Neural cell (in vitro differentiated cells): ENCODE measurements around the gene ZNF782. TPM values are rescaled to one million over a fixed set of nuclear protein-coding genes. Genes with fewer than 3 reads are reported as not detected.

Experiments used
- H2AFZ ChIP-seq: fragments of 200-600, 300-800 bp; sonication (generic), shearing (Covaris generic); 2 replicates; pipeline ENCODE4 v1.6.0; 2014; ENCODE audit warnings: low read depth, mild to moderate bottlenecking, antibody characterized with exemption, low read length, moderate library complexity
- H3F3A ChIP-seq: fragments of 200-600 bp; shearing (Covaris generic); 2 replicates; pipeline ENCODE4 v1.6.1; 2016; ENCODE audit warnings: mild to moderate bottlenecking, moderate library complexity, mixed read lengths, antibody characterized with exemption, low read length; ENCODE audit not compliant: insufficient read depth, poor library complexity, severe bottlenecking
- H3K27ac ChIP-seq: fragments of 200-600, 300-800 bp; sonication (generic), shearing (Covaris generic); 2 replicates; pipeline ENCODE4 v1.5.1; 2014; ENCODE audit warnings: mild to moderate bottlenecking, low read length, moderate library complexity
- H3K27me3 ChIP-seq: fragments of 300-800, 200-600 bp; sonication (generic), shearing (Covaris generic); 2 replicates; pipeline ENCODE4 v1.6.0; 2014; ENCODE audit warnings: mild to moderate bottlenecking, low read depth, low read length, moderate library complexity; ENCODE audit not compliant: insufficient read depth
- H3K36me3 ChIP-seq: fragments of 300-800, 200-600 bp; sonication (generic), shearing (Covaris generic); 2 replicates; pipeline ENCODE4 v1.5.1; 2014; ENCODE audit warnings: mild to moderate bottlenecking, antibody characterized with exemption, low read length, moderate library complexity; ENCODE audit not compliant: insufficient read depth
- H3K4me2 ChIP-seq: fragments of 300-800, 200-600 bp; sonication (generic), shearing (Covaris generic); 2 replicates; pipeline ENCODE4 v1.6.0; 2014; ENCODE audit warnings: mild to moderate bottlenecking, low read length
- H3K4me3 ChIP-seq: fragments of 300-800, 200-600 bp; sonication (generic), shearing (Covaris generic); 2 replicates; pipeline ENCODE4 v1.5.1; 2014; ENCODE audit warnings: mild to moderate bottlenecking, low read length, moderate library complexity
- H3K79me2 ChIP-seq: fragments of 200-600 bp; shearing (Covaris generic); replicated peaks from 2 replicates; pipeline ENCODE4 v1.6.0; 2014; ENCODE audit warnings: mild to moderate bottlenecking, low read length, moderate library complexity; ENCODE audit not compliant: insufficient read depth
- H3K9ac ChIP-seq: fragments of 300-800, 200-600 bp; sonication (generic), shearing (Covaris generic); 2 replicates; pipeline ENCODE4 v1.6.1; 2016; ENCODE audit warnings: mild to moderate bottlenecking, low read length, mixed read lengths
- H3K9me2 ChIP-seq: fragments of 200-600 bp; shearing (Covaris generic); 2 replicates; pipeline ENCODE4 v1.6.1; 2016; ENCODE audit warnings: mild to moderate bottlenecking, low read length, mixed read lengths; ENCODE audit not compliant: insufficient read depth
- H3K9me3 ChIP-seq: fragments of 200-600, 300-800 bp; sonication (generic), shearing (Covaris generic); 2 replicates; pipeline ENCODE4 v1.6.1; 2016; ENCODE audit warnings: mild to moderate bottlenecking, mixed run types, low read length, moderate library complexity, mixed read lengths
- H4K20me1 ChIP-seq: fragments of 200-600 bp; shearing (Covaris generic); 2 replicates; pipeline ENCODE4 v1.6.1; 2016; ENCODE audit warnings: mild to moderate bottlenecking, mixed run types; ENCODE audit not compliant: insufficient read depth
- CTCF ChIP-seq: fragments of 450-650 bp; IDR thresholded peaks from 2 replicates; pipeline ENCODE4 v1.5.1; 2014; ENCODE audit warnings: antibody characterized with exemption, mild to moderate bottlenecking, moderate library complexity; ENCODE audit not compliant: poor library complexity, severe bottlenecking
- EP300 ChIP-seq: fragments of 450-650 bp; conservative IDR thresholded peaks from 2 replicates; pipeline ENCODE4 v1.6.1; 2014; ENCODE audit warnings: antibody characterized with exemption, mild to moderate bottlenecking, moderate library complexity; ENCODE audit not compliant: poor library complexity, severe bottlenecking
- EZH2 ChIP-seq: fragments of 200-600, 300-800 bp; shearing (Covaris generic), sonication (generic); IDR thresholded peaks from 2 replicates; pipeline ENCODE4 v1.6.1; 2014; ENCODE audit warnings: antibody characterized with exemption, low read length, borderline replicate concordance, mild to moderate bottlenecking; ENCODE audit not compliant: insufficient read depth, poor library complexity, severe bottlenecking
- MXI1 ChIP-seq: fragments of 450-650 bp; conservative IDR thresholded peaks from 2 replicates; pipeline ENCODE4 v1.6.1; 2014; ENCODE audit warnings: antibody characterized with exemption, mild to moderate bottlenecking; ENCODE audit not compliant: poor library complexity, severe bottlenecking
- POLR2AphosphoS5 ChIP-seq: IDR thresholded peaks from 2 replicates; pipeline ENCODE4 v1.6.1; 2012
- RAD21 ChIP-seq: fragments of 450-650 bp; conservative IDR thresholded peaks from 2 replicates; pipeline ENCODE4 v1.6.1; 2014; ENCODE audit warnings: antibody characterized with exemption, mild to moderate bottlenecking, moderate library complexity
- SMC3 ChIP-seq: fragments of 450-650 bp; conservative IDR thresholded peaks from 2 replicates; pipeline ENCODE4 v1.6.1; 2014; ENCODE audit warnings: antibody characterized with exemption, mild to moderate bottlenecking, moderate library complexity; ENCODE audit not compliant: poor library complexity
- TAF1 ChIP-seq: IDR thresholded peaks from 2 replicates; pipeline ENCODE4 v1.6.1; 2012; ENCODE audit warnings: low read depth
- polyA plus RNA-seq: library from polyadenylated mRNA; depleted of rRNA; stranded (reverse); fragments of >200 nt; gene quantifications from 2 replicates; pipeline ENCODE4 v1.2.3, GENCODE V29; 2014

The ZNF782 gene
- polyA plus RNA-seq, 1 donor from 2014 or later, result 6.0 TPM

DNA sequence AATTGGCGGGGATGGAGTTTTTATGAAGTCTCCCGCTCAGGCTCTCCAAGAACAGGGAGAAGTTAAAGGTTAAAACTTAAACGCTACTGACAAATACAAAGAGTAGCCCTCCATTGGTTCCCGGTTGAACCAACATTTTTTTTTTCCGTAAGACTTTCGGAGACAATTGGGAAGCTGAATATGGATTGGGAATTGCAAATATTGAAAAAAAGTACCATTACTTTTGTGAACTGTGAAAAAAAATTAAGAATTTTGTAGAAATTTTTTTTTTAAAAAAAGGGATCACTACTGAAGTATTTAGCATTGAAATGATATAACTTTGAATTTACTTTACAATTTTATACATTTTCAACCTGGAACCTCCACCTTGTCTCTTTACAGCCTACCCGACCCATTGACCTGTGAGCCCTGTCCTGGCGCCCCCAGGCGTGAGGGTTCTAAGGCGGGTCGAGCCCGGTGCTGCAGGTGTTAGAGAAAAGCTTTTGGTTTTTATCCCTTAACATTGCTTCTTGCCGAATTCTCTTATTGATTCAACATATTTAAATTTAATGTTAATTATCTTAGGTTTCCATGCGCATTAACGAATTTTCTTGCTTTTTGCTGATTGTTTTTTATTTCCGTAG is 448 bp upstream of the ZNF782 start:
- Histone ChIP-seq H3K9ac (no peak overlapping the region), H3K4me3 (peak overlapping the region; percentile 87), H2AFZ (no peak overlapping the region), H3K36me3 (no peaks in the 10 kb centered on the region), H3F3A (no peaks in the 10 kb centered on the region), H3K9me2 (no peaks in the 10 kb centered on the region), H4K20me1 (no peaks in the 10 kb centered on the region), H3K27me3 (no peaks in the 10 kb centered on the region), H3K9me3 (no peaks in the 10 kb centered on the region), H3K4me2 (peak overlapping the region; percentile 31), H3K79me2 (peaks cover 5% of the 10 kb centered on the region), H3K27ac (no peak overlapping the region)
- TF ChIP-seq MXI1 (no peak), RAD21 (no peak)

- H3K27ac ChIP-seq, result no peak overlapping the region
Measured at GRCh38 chr9:96852676-96853075, 1.6 kb downstream of the ZNF782 start.

GRCh38 chr9:96844040-96844439 is 10.3 kb downstream of the ZNF782 start:
- TF ChIP-seq POLR2AphosphoS5 (no peak), EZH2 (no peak), EP300 (no peak), TAF1 (no peak), SMC3 (no peak)
- Histone ChIP-seq H4K20me1 (no peaks in the 10 kb centered on the region), H2AFZ (no peak overlapping the region), H3K9ac (no peak overlapping the region), H3K9me2 (no peaks in the 10 kb centered on the region), H3F3A (no peaks in the 10 kb centered on the region), H3K27ac (no peak overlapping the region), H3K27me3 (no peaks in the 10 kb centered on the region), H3K4me2 (no peak overlapping the region), H3K9me3 (peaks cover 3% of the 10 kb centered on the region), H3K79me2 (peaks cover 9% of the 10 kb centered on the region), H3K4me3 (no peak overlapping the region), H3K36me3 (peaks cover 8% of the 10 kb centered on the region)

More at GRCh38 chr9:96852676-96853075, 1.6 kb downstream of the ZNF782 start:
- H2AFZ ChIP-seq, result no peak overlapping the region
- peaks cover 21% of the 10 kb centered on the region for H3K79me2 ChIP-seq
- no peak for TF ChIP-seq POLR2AphosphoS5
- no peak for TF ChIP-seq CTCF
- no peaks in the 10 kb centered on the region for H3F3A ChIP-seq
- H3K36me3 ChIP-seq, result no peaks in the 10 kb centered on the region
- no peaks in the 10 kb centered on the region for H4K20me1 ChIP-seq
- no peaks in the 10 kb centered on the region for H3K9me3 ChIP-seq
- peak overlapping the region; percentile 87 for H3K4me3 ChIP-seq
- H3K4me2 ChIP-seq, result peak overlapping the region; percentile 95
- H3K9ac ChIP-seq, result no peak overlapping the region
- H3K9me2 ChIP-seq, result no peaks in the 10 kb centered on the region
- no peaks in the 10 kb centered on the region for H3K27me3 ChIP-seq

DNA sequence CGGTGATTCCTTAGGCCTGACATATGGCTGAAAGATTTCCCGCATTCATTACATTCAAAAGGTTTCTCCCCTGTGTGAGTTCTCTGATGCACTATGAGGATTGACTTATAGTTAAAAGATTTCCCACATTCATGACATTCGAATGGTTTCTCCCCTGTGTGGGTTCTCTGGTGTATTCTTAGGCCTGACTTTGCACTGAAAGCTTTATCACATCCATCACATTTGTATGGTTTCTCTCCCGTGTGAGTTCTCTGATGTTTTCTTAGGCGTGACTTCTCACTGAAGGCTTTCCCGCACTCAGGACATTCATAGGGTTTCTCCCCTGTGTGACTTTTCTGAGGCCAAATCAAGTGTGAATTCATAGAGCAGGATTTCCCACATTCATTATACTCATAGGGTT is 35.8 kb downstream of the ZNF782 start:
- H3K9ac ChIP-seq, result no peak overlapping the region
- H3K27ac ChIP-seq, result no peak overlapping the region
- H3K4me2 ChIP-seq, result no peak overlapping the region
- H2AFZ ChIP-seq, result no peak overlapping the region
- H3K36me3 ChIP-seq, result peaks cover 20% of the 10 kb centered on the region
- H3K27me3 ChIP-seq, result no peaks in the 10 kb centered on the region
- TF ChIP-seq RAD21 (no peak), MXI1 (no peak)
- no peaks in the 10 kb centered on the region for H3F3A ChIP-seq
- H3K9me2 ChIP-seq, result no peaks in the 10 kb centered on the region
- no peaks in the 10 kb centered on the region for H3K79me2 ChIP-seq
- no peak overlapping the region for H3K4me3 ChIP-seq
- H3K9me3 ChIP-seq, result peaks cover 23% of the 10 kb centered on the region
- no peaks in the 10 kb centered on the region for H4K20me1 ChIP-seq
